Neuronal stem cell (in vitro differentiated cells): Measurements from ENCODE around the gene FAM110D.

Experiments used
- DNase-seq: peaks from one replicate; pipeline ENCODE4 v3.0.0-alpha.2; 2013; ENCODE audit warnings: low spot score
- H2AFZ ChIP-seq: one replicate; pipeline ENCODE4 v1.6.1; 2013; ENCODE audit warnings: mild to moderate bottlenecking, low read length, inconsistent platforms
- H2AK5ac ChIP-seq: 2 replicates; pipeline ENCODE4 v1.6.1; 2013; ENCODE audit warnings: low read depth, mild to moderate bottlenecking, inconsistent platforms, low read length, moderate library complexity, mixed read lengths
- H2BK120ac ChIP-seq: 2 replicates; pipeline ENCODE4 v1.6.1; 2013; ENCODE audit warnings: low read depth, mild to moderate bottlenecking, inconsistent platforms, low read length, moderate library complexity, mixed read lengths
- H2BK12ac ChIP-seq: one replicate; pipeline ENCODE4 v1.6.1; 2013; ENCODE audit warnings: low read length, inconsistent platforms
- H2BK15ac ChIP-seq: 2 replicates; pipeline ENCODE4 v1.6.1; 2013; ENCODE audit warnings: mild to moderate bottlenecking, low read length, inconsistent platforms, mixed read lengths
- H2BK5ac ChIP-seq: one replicate; pipeline ENCODE4 v1.6.1; 2013; ENCODE audit warnings: inconsistent platforms, mild to moderate bottlenecking, low read length, moderate library complexity
- H3K14ac ChIP-seq: one replicate; pipeline ENCODE4 v1.6.1; 2013; ENCODE audit warnings: low read length, inconsistent platforms
- H3K18ac ChIP-seq: 2 replicates; pipeline ENCODE4 v1.6.1; 2013; ENCODE audit warnings: low read length, inconsistent platforms
- H3K23ac ChIP-seq: 2 replicates; pipeline ENCODE4 v1.6.1; 2013; ENCODE audit warnings: low read depth, mild to moderate bottlenecking, mixed read lengths, low read length, inconsistent platforms; ENCODE audit not compliant: poor library complexity
- H3K27ac ChIP-seq: replicated peaks from 3 replicates; pipeline ENCODE4 v1.5.1; 2013; ENCODE audit warnings: low read length, inconsistent platforms
- H3K27me3 ChIP-seq, 3 experiments: 2 replicates each; pipeline ENCODE4 v1.6.1; 2013; ENCODE audit warnings: low read length in 3 of 3, mild to moderate bottlenecking in 2 of 3, inconsistent platforms in 1 of 3, low read depth in 1 of 3, mixed read lengths in 1 of 3, moderate library complexity in 1 of 3; ENCODE audit not compliant: control insufficient read depth in 3 of 3, insufficient read depth in 3 of 3
- H3K36me3 ChIP-seq, 2 donors: replicated peaks in 1 of 2; 2 replicates each; pipeline ENCODE4 v1.6.1; 2013; ENCODE audit warnings: low read length in 2 of 2; ENCODE audit not compliant: control insufficient read depth in 2 of 2, insufficient read depth in 2 of 2
- H3K4ac ChIP-seq: 2 replicates; pipeline ENCODE4 v1.6.1; 2013; ENCODE audit warnings: inconsistent platforms, mild to moderate bottlenecking, low read length, moderate library complexity
- H3K4me1 ChIP-seq, 2 donors: 1 replicate in 1 of 2; 2 replicates in 1 of 2; pipeline ENCODE4 v1.6.1; 2013; ENCODE audit warnings: low read length in 2 of 2, low read depth in 1 of 2; ENCODE audit not compliant: control insufficient read depth in 2 of 2, insufficient read depth in 1 of 2
- H3K4me2 ChIP-seq: one replicate; pipeline ENCODE4 v1.6.1; 2013; ENCODE audit warnings: mild to moderate bottlenecking, low read length, inconsistent platforms; ENCODE audit not compliant: insufficient read depth, poor library complexity, severe bottlenecking
- H3K4me3 ChIP-seq, 2 donors: 2 replicates each; pipeline ENCODE4 v1.5.1; 2013; ENCODE audit warnings: low read length in 2 of 2, mild to moderate bottlenecking in 2 of 2, inconsistent platforms in 1 of 2, moderate library complexity in 1 of 2
- H3K79me1 ChIP-seq: one replicate; pipeline ENCODE4 v1.6.1; 2013; ENCODE audit warnings: low read depth, mild to moderate bottlenecking, inconsistent platforms, low read length, moderate library complexity
- H3K9ac ChIP-seq: one replicate; pipeline ENCODE4 v1.6.1; 2013; ENCODE audit warnings: mild to moderate bottlenecking, low read depth, low read length, inconsistent platforms; ENCODE audit not compliant: poor library complexity
- H3K9me3 ChIP-seq, 2 donors: replicated peaks in 1 of 2; 2 replicates each; pipeline versions ENCODE3 to v1.6.1; 2013; ENCODE audit warnings: low read length in 2 of 2, mild to moderate bottlenecking in 2 of 2, inconsistent platforms in 1 of 2, low read depth in 1 of 2, mixed read lengths in 1 of 2, moderate library complexity in 1 of 2; ENCODE audit not compliant: control insufficient read depth in 2 of 2, insufficient read depth in 1 of 2
- H4K8ac ChIP-seq: one replicate; pipeline ENCODE4 v1.6.1; 2013; ENCODE audit warnings: low read depth, mild to moderate bottlenecking, inconsistent platforms, low read length, moderate library complexity
- H4K91ac ChIP-seq: one replicate; pipeline ENCODE4 v1.6.1; 2013; ENCODE audit warnings: low read length, low read depth, mild to moderate bottlenecking, inconsistent platforms; ENCODE audit not compliant: poor library complexity
- WGBS, 2 donors: extraction: QIAGEN DNeasy Blood & Tissue Kit; methylation state at CpG; one replicate each; pipeline ENCODE4 v1.1.7; 2013; ENCODE audit warnings: missing lambda C conversion rate in 2 of 2, mixed read lengths in 1 of 2; ENCODE audit not compliant: insufficient read length in 2 of 2, insufficient replicate concordance in 1 of 2; ENCODE audit errors: extremely low coverage in 2 of 2; 5-methylcytosine and 5-hydroxymethylcytosine counted together

FAM110D gene

GRCh38 chr1:26132834-26133167 is 26.1 kb upstream of the FAM110D start:
- H2BK12ac ChIP-seq, result no peak overlapping the region
- no peak for DNase-seq
- no peak overlapping the region for H2BK5ac ChIP-seq
- H3K14ac ChIP-seq, result no peak overlapping the region
- H4K8ac ChIP-seq, result no peak overlapping the region
- H2AK5ac ChIP-seq, result no peak overlapping the region
- no CpG with 5 or more reads among the region's 2 CpGs for WGBS, 2 donors
- H3K27ac ChIP-seq, result no peak overlapping the region
- no peak overlapping the region for H3K4ac ChIP-seq
- H3K27me3 ChIP-seq, result no peaks in the 10 kb centered on the region
- no peaks in the 10 kb centered on the region for H3K4me1 ChIP-seq
- no peak overlapping the region for H3K9ac ChIP-seq
- no peak overlapping the region for H3K4me3 ChIP-seq
- H3K79me1 ChIP-seq, result no peaks in the 10 kb centered on the region
- no peak overlapping the region for H3K18ac ChIP-seq
- no peak overlapping the region for H3K4me2 ChIP-seq
- no peaks in the 10 kb centered on the region for H3K9me3 ChIP-seq
- H4K91ac ChIP-seq, result no peak overlapping the region
- H2BK120ac ChIP-seq, result no peak overlapping the region
- H3K36me3 ChIP-seq, result no peaks in the 10 kb centered on the region
- H2BK15ac ChIP-seq, result no peak overlapping the region
- H3K23ac ChIP-seq, result no peak overlapping the region
- no peak overlapping the region for H2AFZ ChIP-seq

GRCh38 chr1:26134466-26134865 is 24.4 kb upstream of the FAM110D start:
- Histone ChIP-seq H3K9ac (no peak overlapping the region), H3K4me1 (no peaks in the 10 kb centered on the region), H2BK15ac (no peak overlapping the region), H4K8ac (no peak overlapping the region), H4K91ac (no peak overlapping the region), H2AK5ac (no peak overlapping the region), H3K4me2 (no peak overlapping the region), H2BK12ac (no peak overlapping the region), H2AFZ (no peak overlapping the region), H3K9me3 (no peaks in the 10 kb centered on the region), H3K27me3 (no peaks in the 10 kb centered on the region), H3K14ac (no peak overlapping the region), H2BK5ac (no peak overlapping the region), H3K23ac (no peak overlapping the region), H3K4ac (no peak overlapping the region), H2BK120ac (no peak overlapping the region), H3K18ac (no peak overlapping the region), H3K4me3 (no peak overlapping the region), H3K36me3 (no peaks in the 10 kb centered on the region), H3K79me1 (no peaks in the 10 kb centered on the region), H3K27ac (no peak overlapping the region)
- WGBS, 2 donors, result no CpG with 5 or more reads among the region's 3 CpGs
- no peak for DNase-seq

- H2BK15ac ChIP-seq, result no peak overlapping the region
- no peaks in the 10 kb centered on the region for H3K9me3 ChIP-seq
- H3K4me3 ChIP-seq, result no peak overlapping the region
- DNase-seq, result no peak
- no peaks in the 10 kb centered on the region for H3K4me1 ChIP-seq
- H3K27ac ChIP-seq, result no peak overlapping the region
- no peak overlapping the region for H3K23ac ChIP-seq
- H3K27me3 ChIP-seq, result no peaks in the 10 kb centered on the region
- H3K18ac ChIP-seq, result no peak overlapping the region
- no peak overlapping the region for H2BK12ac ChIP-seq
- no peak overlapping the region for H3K9ac ChIP-seq
- H2BK120ac ChIP-seq, result no peak overlapping the region
- no peaks in the 10 kb centered on the region for H3K36me3 ChIP-seq
- peak overlapping the region; percentile 33 for H2AFZ ChIP-seq
- H3K79me1 ChIP-seq, result no peaks in the 10 kb centered on the region
- H2AK5ac ChIP-seq, result no peak overlapping the region
- H3K14ac ChIP-seq, result no peak overlapping the region
- no peak overlapping the region for H4K91ac ChIP-seq
- no CpG with 5 or more reads among the region's 3 CpGs for WGBS, 2 donors
- H3K4ac ChIP-seq, result no peak overlapping the region
- H4K8ac ChIP-seq, result no peak overlapping the region
- no peak overlapping the region for H3K4me2 ChIP-seq
- H2BK5ac ChIP-seq, result no peak overlapping the region
Measured at GRCh38 chr1:26138974-26139558, 19.8 kb upstream of the FAM110D start.

- WGBS, 2 donors, result no CpG with 5 or more reads among the region's 8 CpGs
- H2BK5ac ChIP-seq, result no peak overlapping the region
- no peak overlapping the region for H4K91ac ChIP-seq
- no peak for DNase-seq
- no peaks in the 10 kb centered on the region for H3K9me3 ChIP-seq
- H3K18ac ChIP-seq, result no peak overlapping the region
- peaks cover 0 to 7% (median 4%) of the 10 kb centered on the region in 3 experiments for H3K27me3 ChIP-seq
- H3K79me1 ChIP-seq, result no peaks in the 10 kb centered on the region
- H2AK5ac ChIP-seq, result no peak overlapping the region
- H4K8ac ChIP-seq, result no peak overlapping the region
- H3K9ac ChIP-seq, result no peak overlapping the region
- no peak overlapping the region for H3K4me2 ChIP-seq
- H3K23ac ChIP-seq, result no peak overlapping the region
- no peaks in the 10 kb centered on the region for H3K36me3 ChIP-seq
- no peaks in the 10 kb centered on the region for H3K4me1 ChIP-seq
- H2AFZ ChIP-seq, result no peak overlapping the region
- H3K27ac ChIP-seq, result no peak overlapping the region
- no peak overlapping the region for H3K4ac ChIP-seq
- H3K4me3 ChIP-seq, result no peak overlapping the region
- H2BK120ac ChIP-seq, result no peak overlapping the region
- no peak overlapping the region for H3K14ac ChIP-seq
- H2BK15ac ChIP-seq, result no peak overlapping the region
- no peak overlapping the region for H2BK12ac ChIP-seq
Measured at GRCh38 chr1:26142159-26142558, 16.7 kb upstream of the FAM110D start.
